Muscle layer of duodenum (tissue), 2 donors: Measurements from ENCODE around the gene PLD1.

Experiments used
- H3K27ac ChIP-seq: one replicate; pipeline ENCODE4 v1.7.0; 2013; ENCODE audit warnings: mild to moderate bottlenecking, low read length
- H3K27me3 ChIP-seq: one replicate; pipeline ENCODE4 v1.7.0; 2013; ENCODE audit warnings: low read depth, mild to moderate bottlenecking, control low read depth, low read length
- H3K36me3 ChIP-seq, 2 donors: one replicate each; pipeline ENCODE4 v1.7.0; 2013; ENCODE audit warnings: low read length in 2 of 2, control low read depth in 1 of 2, mild to moderate bottlenecking in 1 of 2; ENCODE audit not compliant: insufficient read depth in 2 of 2, control insufficient read depth in 1 of 2
- H3K4me1 ChIP-seq, 2 donors: one replicate each; pipeline ENCODE4 v1.7.0; 2013; ENCODE audit warnings: low read length in 2 of 2, mild to moderate bottlenecking in 2 of 2, control low read depth in 1 of 2, moderate library complexity in 1 of 2; ENCODE audit not compliant: insufficient read depth in 2 of 2, control insufficient read depth in 1 of 2
- H3K4me3 ChIP-seq, 2 donors: one replicate each; pipeline ENCODE4 v1.7.0; 2013; ENCODE audit warnings: low read length in 2 of 2, low read depth in 1 of 2, mild to moderate bottlenecking in 1 of 2
- H3K9me3 ChIP-seq, 2 donors: one replicate each; pipeline ENCODE4 v1.7.0; 2013; ENCODE audit warnings: low read length in 2 of 2, control low read depth in 1 of 2, mild to moderate bottlenecking in 1 of 2; ENCODE audit not compliant: control insufficient read depth in 1 of 2
- donor health status: healthy.

PLD1 gene

GRCh38 chr3:171846597-171846996 is 36.3 kb upstream of the PLD1 start:
- Histone ChIP-seq H3K36me3 (no peaks in the 10 kb centered on the region), H3K27me3 (no peaks in the 10 kb centered on the region), H3K4me3 (no peak overlapping the region), H3K9me3 (no peaks in the 10 kb centered on the region), H3K27ac (no peak overlapping the region), H3K4me1 (peaks cover 0 to 3% of the 10 kb centered on the region in 2 donors)

DNA sequence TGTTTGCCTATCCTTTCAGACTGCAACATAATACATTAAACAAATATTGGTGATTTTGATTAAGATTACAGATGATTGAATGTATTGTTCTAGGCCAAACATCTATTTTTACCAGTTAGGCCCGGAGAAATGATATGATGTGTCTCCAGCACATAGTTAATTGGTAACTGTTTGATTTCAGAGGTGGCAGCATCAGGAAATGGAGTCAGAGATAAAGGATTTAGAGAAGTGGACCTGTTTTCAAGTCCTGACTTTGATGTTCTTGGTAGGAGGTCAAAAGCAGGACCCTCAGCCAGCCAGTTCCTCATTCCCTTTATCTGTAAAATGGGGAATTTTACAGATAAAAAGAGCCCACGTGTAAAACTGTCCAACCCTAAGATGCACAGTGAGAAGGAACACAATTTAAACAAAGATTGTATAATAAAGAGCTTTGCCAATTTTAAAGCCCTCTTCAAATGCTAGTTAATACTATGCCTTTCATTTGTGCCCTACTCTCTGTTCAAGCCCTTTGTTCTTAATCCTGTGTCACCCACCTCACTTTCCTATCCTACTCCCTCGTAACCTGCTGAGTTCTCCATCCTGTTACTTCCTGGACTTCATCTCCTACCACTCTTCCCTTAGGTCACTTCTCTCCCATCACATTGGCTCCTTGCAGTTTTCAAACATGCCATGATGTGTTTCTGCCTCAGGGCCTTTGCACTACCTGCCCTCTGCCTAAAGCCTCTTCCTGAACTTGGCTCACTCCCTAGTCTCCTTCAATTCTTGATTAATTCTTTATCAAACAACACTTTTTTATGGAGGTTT is 35.4 kb upstream of the PLD1 start:
- H3K36me3 ChIP-seq = no peaks in the 10 kb centered on the region
- no peaks in the 10 kb centered on the region for H3K9me3 ChIP-seq
- H3K27ac ChIP-seq = no peak overlapping the region
- no peak overlapping the region for H3K4me3 ChIP-seq
- peaks cover 0 to 3% of the 10 kb centered on the region in 2 donors for H3K4me1 ChIP-seq
- H3K27me3 ChIP-seq = no peaks in the 10 kb centered on the region

DNA sequence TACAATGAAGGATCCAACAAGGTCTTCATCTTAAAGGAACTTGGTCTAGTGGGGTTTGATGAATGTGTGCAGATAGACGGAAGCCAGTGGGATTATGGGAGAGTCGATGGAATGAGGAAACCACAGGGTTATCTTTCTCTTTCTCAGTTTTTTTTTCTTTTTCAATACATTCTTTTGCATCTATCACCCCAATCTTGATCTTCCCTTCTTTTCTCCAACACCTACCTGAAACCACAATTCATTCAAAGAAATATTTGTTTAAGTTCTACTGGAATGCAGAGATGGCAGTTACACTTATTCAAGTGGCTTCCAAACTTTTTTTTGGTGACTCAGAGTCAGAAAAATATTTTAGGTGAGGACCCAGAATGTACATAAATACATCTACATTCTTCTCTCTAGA is 34.6 kb upstream of the PLD1 start:
- Histone ChIP-seq H3K27ac (no peak overlapping the region), H3K27me3 (no peaks in the 10 kb centered on the region), H3K36me3 (no peaks in the 10 kb centered on the region), H3K4me1 (peaks cover 0 to 3% of the 10 kb centered on the region in 2 donors), H3K9me3 (no peaks in the 10 kb centered on the region), H3K4me3 (no peak overlapping the region)

- Histone ChIP-seq H3K36me3 (no peaks in the 10 kb centered on the region), H3K4me3 (no peak within 1 kb of the TSS), H3K27me3 (no peaks in the 10 kb centered on the region), H3K9me3 (no peaks in the 10 kb centered on the region), H3K27ac (peak within 1 kb of the TSS; percentile 32), H3K4me1 (peaks cover 0 to 13% of the 10 kb centered on the region in 2 donors)
Observed at GRCh38 chr3:171842864-171843518, 32.7 kb upstream of the PLD1 start, which contains the start of gene TMEM212. Gene TMEM212 (plus strand): TSS chr3:171843349. CDS start chr3:171843384, 35 bp downstream.

- no peaks in the 10 kb centered on the region for H3K9me3 ChIP-seq
- H3K4me3 ChIP-seq = no peak overlapping the region
- no peak overlapping the region for H3K27ac ChIP-seq
Observed at GRCh38 chr3:171841620-171842000, 31.3 kb upstream of the PLD1 start.

GRCh38 chr3:171840811-171841619 is 30.7 kb upstream of the PLD1 start:
- Histone ChIP-seq H3K27me3 (no peaks in the 10 kb centered on the region), H3K4me1 (peaks cover 0 to 13% of the 10 kb centered on the region in 2 donors), H3K4me3 (no peak overlapping the region), H3K27ac (no peak overlapping the region), H3K36me3 (no peaks in the 10 kb centered on the region), H3K9me3 (no peaks in the 10 kb centered on the region)

More at GRCh38 chr3:171841620-171842000, 31.3 kb upstream of the PLD1 start:
- Histone ChIP-seq H3K4me1 (peaks cover 0 to 13% of the 10 kb centered on the region in 2 donors), H3K27me3 (no peaks in the 10 kb centered on the region), H3K36me3 (no peaks in the 10 kb centered on the region)

GRCh38 chr3:171840445-171840810 is 30.1 kb upstream of the PLD1 start:
- no peak overlapping the region for H3K4me3 ChIP-seq
- no peaks in the 10 kb centered on the region for H3K27me3 ChIP-seq
- H3K9me3 ChIP-seq = no peaks in the 10 kb centered on the region
- peaks cover 0 to 13% of the 10 kb centered on the region in 2 donors for H3K4me1 ChIP-seq
- H3K36me3 ChIP-seq = no peaks in the 10 kb centered on the region
- no peak overlapping the region for H3K27ac ChIP-seq

DNA sequence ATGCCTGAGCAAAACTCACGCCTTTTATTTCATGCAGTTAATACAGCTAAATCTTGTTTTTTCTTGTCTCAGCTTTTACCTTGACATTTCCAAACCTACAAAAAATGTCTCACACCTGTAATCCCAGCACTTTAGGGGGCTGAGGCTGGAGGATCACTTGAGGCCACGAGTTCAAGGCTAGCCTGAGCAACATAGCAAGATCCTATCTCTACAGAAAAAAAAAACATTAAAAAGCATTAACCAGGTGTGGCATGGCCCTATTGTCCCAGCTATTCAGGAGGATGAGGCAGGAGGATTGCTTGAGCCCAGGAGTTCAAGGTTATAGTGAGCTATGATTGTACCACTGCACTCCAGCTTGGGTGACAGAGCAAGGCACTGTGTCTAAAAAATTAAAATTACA is 29.0 kb upstream of the PLD1 start:
- H3K27me3 ChIP-seq = no peaks in the 10 kb centered on the region
- no peaks in the 10 kb centered on the region for H3K9me3 ChIP-seq
- H3K36me3 ChIP-seq = no peaks in the 10 kb centered on the region
- H3K4me3 ChIP-seq = no peak overlapping the region
- no peak overlapping the region for H3K27ac ChIP-seq
- peaks cover 0 to 13% of the 10 kb centered on the region in 2 donors for H3K4me1 ChIP-seq

DNA sequence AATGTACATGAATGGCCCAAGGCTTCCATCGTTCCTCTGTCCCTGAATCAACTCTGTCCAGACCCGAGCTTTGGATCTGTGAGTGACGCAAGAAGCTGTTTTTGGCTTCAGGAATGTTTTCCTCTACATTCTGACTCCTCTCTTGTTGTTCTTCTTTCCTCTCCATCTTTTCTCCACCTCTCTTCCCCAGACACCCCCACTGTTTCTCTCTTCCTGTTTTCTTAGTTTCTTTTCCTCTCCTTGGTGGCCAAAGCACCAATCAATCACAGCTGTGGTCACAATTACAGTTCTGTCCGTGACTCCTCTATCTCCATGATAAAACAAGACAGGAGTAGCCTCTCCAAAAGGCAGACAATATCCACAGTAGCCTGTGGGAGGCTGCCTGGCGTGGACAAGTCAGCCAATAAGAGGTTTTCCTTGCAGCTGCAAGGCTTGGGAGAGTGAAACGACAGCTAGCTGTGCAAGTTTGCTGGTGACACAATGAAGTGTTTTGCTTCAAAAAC is 28.0 kb upstream of the PLD1 start:
- Histone ChIP-seq H3K9me3 (no peaks in the 10 kb centered on the region), H3K36me3 (no peaks in the 10 kb centered on the region), H3K27me3 (no peaks in the 10 kb centered on the region), H3K4me3 (peak overlapping the region in 1 of 2 donors; percentile 12), H3K4me1 (peaks cover 0 to 13% of the 10 kb centered on the region in 2 donors), H3K27ac (no peak overlapping the region)

- H3K9me3 ChIP-seq = no peaks in the 10 kb centered on the region
- no peaks in the 10 kb centered on the region for H3K27me3 ChIP-seq
- no peaks in the 10 kb centered on the region for H3K36me3 ChIP-seq
- no peak overlapping the region for H3K4me3 ChIP-seq
- peaks cover 0 to 11% of the 10 kb centered on the region in 2 donors for H3K4me1 ChIP-seq
- peak overlapping the region; percentile 43 for H3K27ac ChIP-seq
Observed at GRCh38 chr3:171837698-171838097, 27.4 kb upstream of the PLD1 start.

DNA sequence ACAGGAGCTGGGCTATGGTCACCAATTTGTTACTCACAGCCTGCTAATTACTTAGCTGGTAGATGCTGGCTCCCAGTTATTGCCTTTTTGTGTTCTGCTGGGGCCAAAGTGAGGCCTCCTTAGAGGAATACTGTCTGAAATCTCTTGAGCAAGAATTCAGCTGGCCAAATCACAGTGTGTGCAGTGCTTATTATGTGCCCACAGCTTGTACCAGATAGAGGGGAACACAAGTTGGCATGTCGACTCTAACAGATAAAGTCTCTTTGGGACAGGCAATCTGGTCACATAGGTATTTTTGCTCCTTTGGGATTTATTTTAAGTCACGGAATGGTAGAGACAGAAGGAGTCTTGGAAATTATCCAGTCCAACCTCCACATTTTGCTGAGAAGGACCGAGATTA is 26.6 kb upstream of the PLD1 start:
- no peaks in the 10 kb centered on the region for H3K9me3 ChIP-seq
- H3K4me3 ChIP-seq = no peak overlapping the region
- H3K4me1 ChIP-seq = peaks cover 0 to 10% of the 10 kb centered on the region in 2 donors
- no peaks in the 10 kb centered on the region for H3K27me3 ChIP-seq
- H3K27ac ChIP-seq = no peak overlapping the region
- no peaks in the 10 kb centered on the region for H3K36me3 ChIP-seq
